Endothelial cell of umbilical vein (primary cell): Measurements from ENCODE around the gene PRR18. TPM values are rescaled to one million over a fixed set of nuclear protein-coding genes. Genes with fewer than 3 reads are reported as not detected.

Experiments used
- BruUV-seq: library from RNA; stranded (reverse); fragments of 400-500 nt; replicated peaks from 2 replicates; lab custom pipeline; 2021; lab: Mats Ljungman, UMichigan
- CTCF ChIA-PET: fragments of 300-600, 350-600 bp; sonication (Branson Sonifier 250); formaldehyde crosslinking; loops from one replicate; lab custom pipeline; 2021; ENCODE audit warnings: antibody characterized with exemption, inconsistent platforms; lab: Charles Lee
- POLR2A ChIA-PET: fragments of 300-600, 350-600 bp; sonication (Branson Sonifier 250); formaldehyde crosslinking; loops from one replicate; lab custom pipeline; 2021; ENCODE audit warnings: antibody characterized with exemption, inconsistent platforms; lab: Charles Lee
- DNase-seq: peaks from one replicate; pipeline ENCODE4 v3.0.0-alpha.2; 2011; ENCODE audit warnings: low read depth, low spot score
- FAIRE-seq: peaks from 2 replicates; lab custom pipeline; 2011; peaks lifted over from hg19 to GRCh38; lab: Jason Lieb, UNC
- H2AFZ ChIP-seq: 2 replicates; pipeline ENCODE4 v1.6.0; 2012; ENCODE audit warnings: low read depth, low read length, control low read depth, inconsistent platforms
- H3K27ac ChIP-seq: 2 replicates; pipeline ENCODE4 v1.5.1; 2011; ENCODE audit warnings: low read depth, mild to moderate bottlenecking, control low read depth, low read length, moderate library complexity; ENCODE audit not compliant: insufficient read depth
- H3K27me3 ChIP-seq, 2 experiments: 2 replicates each; pipeline versions ENCODE4 v1.6.0 to v1.6.1; 2011; ENCODE audit warnings: low read length in 2 of 2, mixed read lengths in 1 of 2; ENCODE audit not compliant: control insufficient read depth in 2 of 2, insufficient read depth in 2 of 2
- H3K36me3 ChIP-seq, 2 experiments: 2 replicates in 1 of 2; 3 replicates in 1 of 2; pipeline ENCODE4 v1.5.1; 2011; ENCODE audit warnings: low read length in 2 of 2, mild to moderate bottlenecking in 1 of 2, moderate library complexity in 1 of 2; ENCODE audit not compliant: control insufficient read depth in 2 of 2, insufficient read depth in 2 of 2; ENCODE audit errors: extremely low read depth in 1 of 2
- H3K4me1 ChIP-seq: 3 replicates; pipeline ENCODE4 v1.5.1; 2011; ENCODE audit warnings: mild to moderate bottlenecking, low read length; ENCODE audit not compliant: control insufficient read depth, insufficient read depth; ENCODE audit errors: extremely low read depth
- H3K4me2 ChIP-seq: 2 replicates; pipeline ENCODE4 v1.6.1; 2011; ENCODE audit warnings: low read length, control low read depth, mixed read lengths; ENCODE audit not compliant: insufficient read depth
- H3K4me3 ChIP-seq, 3 experiments: fragments of 200-600 bp in 1 of 3; sonication (generic), shearing (Covaris generic) in 1 of 3; replicated peaks in 1 of 3; 2 replicates each; pipeline ENCODE4 v1.5.1; 2011 to 2016; ENCODE audit warnings: control low read depth in 3 of 3, low read length in 3 of 3, mild to moderate bottlenecking in 2 of 3, inconsistent platforms in 1 of 3, low read depth in 1 of 3, moderate library complexity in 1 of 3; ENCODE audit not compliant: insufficient read depth in 1 of 3
- H3K79me2 ChIP-seq: 2 replicates; pipeline ENCODE4 v1.6.0; 2012; ENCODE audit warnings: low read length, inconsistent platforms; ENCODE audit not compliant: control insufficient read depth, insufficient read depth
- H3K9ac ChIP-seq: replicated peaks from 2 replicates; pipeline ENCODE3; 2011; ENCODE audit warnings: low read length, control low read depth; ENCODE audit not compliant: insufficient read depth; ENCODE audit errors: extremely low read depth
- H3K9me1 ChIP-seq: replicated peaks from 3 replicates; pipeline ENCODE4 v1.6.0; 2011; ENCODE audit warnings: mild to moderate bottlenecking, low read length; ENCODE audit not compliant: control insufficient read depth, insufficient read depth; ENCODE audit errors: extremely low read depth
- H3K9me3 ChIP-seq: replicated peaks from 2 replicates; pipeline ENCODE4 v1.5.1; 2012; ENCODE audit warnings: low read length, inconsistent platforms; ENCODE audit not compliant: control insufficient read depth, insufficient read depth
- H4K20me1 ChIP-seq: replicated peaks from 2 replicates; pipeline ENCODE3; 2011; ENCODE audit warnings: mild to moderate bottlenecking, low read length; ENCODE audit not compliant: control insufficient read depth, insufficient read depth; ENCODE audit errors: extremely low read depth
- CTCF ChIP-seq, 2 donors: IDR thresholded peaks; 1 replicate in 1 of 2; 2 replicates in 1 of 2; pipeline ENCODE4 v1.5.1; 2011; ENCODE audit warnings: low read length in 2 of 2, mild to moderate bottlenecking in 2 of 2, moderate library complexity in 2 of 2, control low read depth in 1 of 2, inconsistent platforms in 1 of 2, low read depth in 1 of 2; ENCODE audit not compliant: insufficient read depth in 1 of 2; ENCODE audit errors: extremely low read depth in 1 of 2
- EZH2 ChIP-seq: IDR thresholded peaks from 2 replicates; pipeline ENCODE4 v1.6.1; 2012; ENCODE audit warnings: borderline replicate concordance, low read depth, mild to moderate bottlenecking, moderate library complexity, low read length, inconsistent platforms; ENCODE audit not compliant: severe bottlenecking
- FOS ChIP-seq: IDR thresholded peaks from 2 replicates; pipeline ENCODE4 v1.6.1; 2011; ENCODE audit warnings: mild to moderate bottlenecking, low read length, moderate library complexity, borderline replicate concordance; ENCODE audit not compliant: insufficient read depth
- GATA2 ChIP-seq: IDR thresholded peaks from 2 replicates; pipeline ENCODE4 v1.7.0; 2011; ENCODE audit warnings: low read depth, mild to moderate bottlenecking, moderate library complexity, mixed read lengths, low read length; ENCODE audit not compliant: insufficient read length, insufficient read depth
- JUN ChIP-seq: IDR thresholded peaks from 2 replicates; pipeline ENCODE4 v1.6.1; 2011; ENCODE audit warnings: borderline replicate concordance, low read depth; ENCODE audit not compliant: insufficient read length, insufficient read depth
- MYC ChIP-seq: IDR thresholded peaks from one replicate; pipeline ENCODE4 v1.6.1; 2011; ENCODE audit warnings: mild to moderate bottlenecking, low read depth, low read length
- POLR2A ChIP-seq: IDR thresholded peaks from 2 replicates; pipeline ENCODE4 v1.6.1; 2012; ENCODE audit warnings: low read depth, mild to moderate bottlenecking, control low read depth, low read length
- POLR2AphosphoS5 ChIP-seq: IDR thresholded peaks from 2 replicates; pipeline ENCODE4 v1.6.1; 2012; ENCODE audit warnings: low read depth, mild to moderate bottlenecking, control low read depth, low read length, moderate library complexity; ENCODE audit not compliant: insufficient read depth
- dilution Hi-C: fragments of 300-500 bp; cut with MboI; formaldehyde crosslinking; loops from one replicate; pipeline ENCODE4 v1.15.0; 2019; ENCODE audit warnings: low sequenced_read_pairs; ENCODE audit not compliant: extremely low pct_ligation_motif_present
- intact Hi-C: fragments of 100-400 bp; cut with micrococcal nuclease; formaldehyde crosslinking; loops from one replicate; pipeline ENCODE4 v1.10.0; 2022
- polyA plus RNA-seq, 4 experiments: library from polyadenylated mRNA; depleted of rRNA in 3 of 4; stranded (reverse) in 3 of 4; unstranded in 1 of 4; fragments of >200 nt; gene quantifications; 2 replicates each; pipeline versions ENCODE4 v1.2.1 to v1.2.3, GENCODE V29; 2011 to 2012; ENCODE audit warnings: missing spikeins in 1 of 4
- total RNA-seq: library from RNA; stranded (reverse); gene quantifications from 2 replicates; pipeline ENCODE4 v1.2.3, GENCODE V29; 2021
- TF ChIP-seq, protein P1 (sequence below): IDR thresholded peaks from 2 replicates; pipeline ENCODE4 v1.6.1; 2011; ENCODE audit not compliant: insufficient read depth, insufficient read length

Gene PRR18
- total and polyA plus RNA-seq, 2 donors (not counting 3 experiments of a cell fraction or from before 2014, with no cell fraction given) = not detected

GRCh38 chr6:166335378-166336302 lies 27.4 kb upstream of the PRR18 start:
- Histone ChIP-seq H3K4me1 (no peaks in the 10 kb centered on the region), H3K9me1 (no peaks in the 10 kb centered on the region), H3K27me3 (no peaks in the 10 kb centered on the region), H4K20me1 (no peaks in the 10 kb centered on the region), H3K36me3 (no peaks in the 10 kb centered on the region), H3K9me3 (no peaks in the 10 kb centered on the region), H3K4me2 (no peak overlapping the region), H3K27ac (no peak overlapping the region), H2AFZ (no peak overlapping the region), H3K9ac (no peak overlapping the region), H3K79me2 (peaks cover 41% of the 10 kb centered on the region), H3K4me3 (no peak overlapping the region)
- intact Hi-C loops = no loop called here
- no peak for FAIRE-seq
- dilution Hi-C loops = no loop called here
- ChIA-PET POLR2A (no interaction called here), CTCF (interaction anchor here (1.6 kb wide), 1 partner anchor 22 kb away, joined by 5 read pairs; no protein-coding TSS in a partner anchor)
- DNase-seq = no peak
- no TSS peak for BruUV-seq
- TF ChIP-seq GATA2 (no peak), FOS (no peak), POLR2AphosphoS5 (no peak), JUN (no peak), MYC (no peak), POLR2A (no peak)
- TF ChIP-seq, protein P1, sequence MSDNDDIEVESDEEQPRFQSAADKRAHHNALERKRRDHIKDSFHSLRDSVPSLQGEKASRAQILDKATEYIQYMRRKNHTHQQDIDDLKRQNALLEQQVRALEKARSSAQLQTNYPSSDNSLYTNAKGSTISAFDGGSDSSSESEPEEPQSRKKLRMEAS = no peak

GRCh38 chr6:166334878-166335277 lies 26.7 kb upstream of the PRR18 start:
- no peak for FAIRE-seq
- TF ChIP-seq CTCF (IDR thresholded peaks at IDR 0.05; ENCODE audit: extremely low read depth in 1 of 2, insufficient read depth in 1 of 2, low read depth in 1 of 2, low read length in 2 of 2) = no peak
- TF ChIP-seq, protein P1 = no peak
- TF ChIP-seq MYC = no peak
- no peak for TF ChIP-seq GATA2
- no peak for TF ChIP-seq JUN
- no peak for TF ChIP-seq POLR2A
- no peak for TF ChIP-seq EZH2
- no peak for TF ChIP-seq POLR2AphosphoS5
- no peak for TF ChIP-seq FOS
- Histone ChIP-seq H3K79me2 (peaks cover 35% of the 10 kb centered on the region), H3K9me3 (no peaks in the 10 kb centered on the region), H3K4me1 (no peaks in the 10 kb centered on the region), H3K9ac (no peak overlapping the region), H3K27me3 (no peaks in the 10 kb centered on the region), H3K27ac (no peak overlapping the region), H4K20me1 (no peaks in the 10 kb centered on the region), H3K9me1 (no peaks in the 10 kb centered on the region), H3K4me3 (no peak overlapping the region), H3K36me3 (no peaks in the 10 kb centered on the region), H3K4me2 (no peak overlapping the region), H2AFZ (no peak overlapping the region)
- no peak for DNase-seq
- CTCF ChIA-PET = no interaction called here
- BruUV-seq = no TSS peak
- POLR2A ChIA-PET = no interaction called here
- dilution Hi-C loops = no loop called here
- intact Hi-C loops = no loop called here
